ENCODE data around the gene CALCOCO1. TPM values are rescaled to one million over a fixed set of nuclear protein-coding genes. Genes with fewer than 3 reads are reported as not detected.

CALCOCO1 gene
- total and polyA plus RNA-seq, 9 of the 15 experiments (the other 6 are each of a cell fraction or from before 2014, with no cell fraction given), result 1.9 to 31.8 (median 11.0) TPM

DNA sequence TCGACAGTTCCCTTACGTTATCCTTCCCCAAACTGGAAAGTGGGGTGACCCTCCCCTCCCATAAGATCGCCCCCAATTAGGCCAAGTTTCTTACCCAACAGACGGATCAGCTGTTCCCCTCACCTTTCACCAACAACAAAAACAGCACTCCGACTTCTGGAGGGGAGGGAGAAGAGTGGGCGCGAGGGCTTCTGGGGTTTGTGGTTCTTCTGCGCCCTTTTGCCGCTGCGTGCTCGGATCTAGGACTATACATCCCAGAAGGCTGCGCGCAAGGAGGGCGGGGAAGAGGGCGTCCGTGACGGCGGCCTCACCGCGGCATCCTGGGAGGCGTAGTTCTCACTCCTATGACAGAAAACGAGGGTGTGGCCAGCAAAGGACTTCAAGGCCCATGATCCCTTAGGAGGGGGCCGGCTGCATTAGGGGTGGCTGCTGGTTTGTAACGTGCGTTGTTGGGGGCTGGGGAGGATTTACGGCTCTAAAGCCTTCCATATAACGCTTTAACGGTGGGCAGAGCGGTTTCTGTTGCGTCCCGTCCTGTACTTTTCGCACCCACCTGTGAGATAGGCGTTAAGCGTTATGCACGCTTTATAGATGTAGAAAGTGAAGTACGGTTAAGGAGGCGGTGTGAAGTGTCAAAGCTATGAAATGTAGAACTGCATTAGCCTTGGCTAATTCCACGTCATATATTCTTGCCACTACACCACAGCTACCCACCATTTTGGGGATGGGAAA is at the start of gene CALCOCO1 (continued):
- TF ChIP-seq MYBL2 (IDR thresholded peaks at IDR 0.05; ENCODE audit: low read depth) (no peak), MYBL2 (CRISPR knock-in tag; IDR thresholded peaks at IDR 0.05; ENCODE audit: borderline replicate concordance) (no peak), CBFA2T2 (conservative IDR thresholded peaks at IDR 0.05) (no peak), SAFB2 (IDR thresholded peaks at IDR 0.05; ENCODE audit: borderline replicate concordance, low read depth, low read length, severe bottlenecking) (no peak), TRIM28 (IDR thresholded peaks at IDR 0.05) (no peak), ZNF699 (CRISPR knock-in tag; IDR thresholded peaks at IDR 0.05; ENCODE audit: insufficient replicate concordance) (no peak), MITF (IDR thresholded peaks at IDR 0.05) (no peak), THRA (IDR thresholded peaks at IDR 0.05) (no peak), HOXB6 (CRISPR knock-in tag; IDR thresholded peaks at IDR 0.05; ENCODE audit: borderline replicate concordance) (no peak), GABPA (tag; conservative IDR thresholded peaks at IDR 0.05; ENCODE audit: low read depth) (peak; percentile 64), SIN3B (IDR thresholded peaks at IDR 0.05; ENCODE audit: low read depth) (0 out of 2 replicates have a peak, but pooled peaks have one; percentile 31), COPS2 (conservative IDR thresholded peaks at IDR 0.05) (no peak), CBX5 (IDR thresholded peaks at IDR 0.05; ENCODE audit: borderline replicate concordance, low read depth) (no peak), KAT2B (IDR thresholded peaks at IDR 0.05; ENCODE audit: low read depth, low read length) (no peak), ZNF232 (CRISPR knock-in tag; IDR thresholded peaks at IDR 0.05) (no peak), CAMTA2 (CRISPR knock-in tag; conservative IDR thresholded peaks at IDR 0.05) (no peak), HDGF (IDR thresholded peaks at IDR 0.05) (no peak), NCOA2 (IDR thresholded peaks at IDR 0.05; ENCODE audit: partially characterized antibody in 2 of 2) (no peak), ETS1 (conservative IDR thresholded peaks at IDR 0.05; ENCODE audit: control insufficient read depth, low read depth, low read length) (peak; percentile 100), ZNF23 (CRISPR knock-in tag; IDR thresholded peaks at IDR 0.05) (no peak), SOX6 (IDR thresholded peaks at IDR 0.05) (no peak)
- TF ChIP-seq, protein P1, sequence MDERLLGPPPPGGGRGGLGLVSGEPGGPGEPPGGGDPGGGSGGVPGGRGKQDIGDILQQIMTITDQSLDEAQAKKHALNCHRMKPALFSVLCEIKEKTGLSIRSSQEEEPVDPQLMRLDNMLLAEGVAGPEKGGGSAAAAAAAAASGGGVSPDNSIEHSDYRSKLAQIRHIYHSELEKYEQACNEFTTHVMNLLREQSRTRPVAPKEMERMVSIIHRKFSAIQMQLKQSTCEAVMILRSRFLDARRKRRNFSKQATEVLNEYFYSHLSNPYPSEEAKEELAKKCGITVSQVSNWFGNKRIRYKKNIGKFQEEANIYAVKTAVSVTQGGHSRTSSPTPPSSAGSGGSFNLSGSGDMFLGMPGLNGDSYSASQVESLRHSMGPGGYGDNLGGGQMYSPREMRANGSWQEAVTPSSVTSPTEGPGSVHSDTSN (CRISPR knock-in tag; IDR thresholded peaks at IDR 0.05; ENCODE audit: low read depth), result no peak
- TF ChIP-seq, protein P1 (tag; conservative IDR thresholded peaks at IDR 0.05; ENCODE audit: low read depth), result peak; percentile 69
